Suppressor macrophage treated with lipopolysaccharide for 4 hours (primary cell): Measurements from ENCODE around the gene SFMBT1.

Experiments used
- DNase-seq: peaks from one replicate; pipeline ENCODE4 v3.0.0-alpha.2; 2020

Gene SFMBT1

DNA sequence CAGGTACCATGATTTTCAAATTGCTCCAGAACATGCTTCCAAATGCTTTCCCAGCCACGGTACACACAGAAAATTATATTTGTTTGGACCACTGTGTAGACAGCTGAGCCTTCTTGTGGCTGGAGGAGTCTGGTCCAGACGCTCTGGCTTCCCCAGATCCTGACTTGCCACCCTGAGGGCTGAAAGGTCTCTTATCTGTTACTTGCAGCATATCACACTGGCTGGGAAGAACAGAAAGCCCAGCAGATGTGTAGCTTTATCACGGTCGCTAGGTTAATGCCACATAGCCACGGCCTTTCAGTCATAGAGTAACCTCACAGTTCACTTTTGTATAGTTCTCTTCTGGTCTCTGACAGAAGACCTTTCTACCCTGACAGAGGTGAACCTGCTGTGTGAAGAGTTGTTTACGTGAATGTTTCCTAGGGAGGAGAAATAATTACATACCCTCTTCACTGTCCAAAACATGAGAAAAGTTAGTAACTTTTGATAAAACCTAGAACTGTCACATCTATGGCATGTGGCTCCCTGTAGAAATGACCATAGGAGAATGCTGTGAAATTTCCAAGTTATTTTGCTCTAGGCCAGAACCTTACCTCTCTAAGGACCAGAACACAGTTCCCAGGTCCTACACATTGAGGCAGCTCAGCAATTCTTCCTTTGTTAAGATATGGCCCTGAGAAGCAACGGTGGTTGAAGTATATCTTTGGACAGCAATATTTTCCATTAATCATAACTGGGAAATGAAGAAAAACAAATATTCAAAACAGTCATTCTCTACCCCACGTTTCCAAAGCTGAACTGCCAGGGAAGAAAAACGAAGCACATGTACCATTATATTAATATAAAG lies 132.8 kb downstream of the SFMBT1 start:
- DNase-seq = no peak

DNA sequence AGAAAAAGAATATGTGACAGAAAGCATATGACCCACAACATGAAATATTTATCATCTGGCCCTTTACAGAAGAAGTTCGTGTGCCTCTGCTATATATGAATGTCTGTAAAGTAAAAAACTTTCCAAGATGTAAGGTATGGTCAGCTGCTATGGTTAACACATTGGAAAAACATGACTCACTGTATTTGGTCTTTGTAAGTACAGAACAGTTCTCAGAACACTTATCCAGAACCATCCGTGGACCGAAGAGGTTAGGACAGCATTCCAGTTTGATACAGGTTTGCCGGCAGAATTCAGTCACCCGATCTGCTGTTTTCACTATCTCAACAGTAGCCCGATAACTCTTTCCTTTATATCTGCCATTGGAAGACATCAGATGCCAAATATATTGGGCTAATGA lies 135.1 kb downstream of the SFMBT1 start:
- no peak for DNase-seq

DNA sequence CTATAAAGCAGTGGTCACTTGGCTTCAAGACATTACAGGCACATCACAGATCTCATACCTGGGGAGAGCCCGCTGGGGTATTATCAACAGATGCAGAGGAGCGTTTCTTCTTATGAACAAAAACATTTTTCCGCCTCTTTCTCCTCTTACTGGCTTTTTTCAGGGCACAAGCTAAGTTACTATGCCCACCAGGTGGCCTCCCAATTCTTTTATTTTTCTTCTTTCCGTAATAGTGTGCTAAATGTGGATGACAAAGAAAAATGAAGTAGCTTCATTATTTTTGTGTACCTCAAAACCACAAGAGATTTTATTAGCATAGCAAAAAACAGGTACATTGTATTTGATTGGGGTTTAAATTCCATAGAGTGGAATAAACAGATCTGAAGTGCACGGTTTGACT lies 138.4 kb downstream of the SFMBT1 start:
- DNase-seq = no peak

DNA sequence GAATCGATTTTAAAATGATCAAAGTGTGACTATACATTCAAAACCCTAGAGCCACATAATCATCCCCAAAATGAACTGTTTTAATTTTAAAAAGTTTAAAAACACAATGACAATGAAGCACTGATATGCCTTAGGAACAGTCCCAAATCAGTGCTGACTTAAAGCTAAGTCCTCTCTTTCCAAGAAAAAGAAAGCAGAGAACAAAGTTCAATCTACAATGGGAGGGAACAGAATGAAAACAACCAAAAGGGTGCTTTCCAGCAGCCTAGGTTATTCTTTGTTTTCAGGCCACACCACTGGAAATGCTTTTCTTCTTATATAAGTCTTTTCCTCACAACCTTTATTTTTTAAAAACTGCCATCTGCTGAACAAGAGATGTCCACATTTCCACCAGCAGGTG lies 141.3 kb downstream of the SFMBT1 start:
- no peak for DNase-seq

DNA sequence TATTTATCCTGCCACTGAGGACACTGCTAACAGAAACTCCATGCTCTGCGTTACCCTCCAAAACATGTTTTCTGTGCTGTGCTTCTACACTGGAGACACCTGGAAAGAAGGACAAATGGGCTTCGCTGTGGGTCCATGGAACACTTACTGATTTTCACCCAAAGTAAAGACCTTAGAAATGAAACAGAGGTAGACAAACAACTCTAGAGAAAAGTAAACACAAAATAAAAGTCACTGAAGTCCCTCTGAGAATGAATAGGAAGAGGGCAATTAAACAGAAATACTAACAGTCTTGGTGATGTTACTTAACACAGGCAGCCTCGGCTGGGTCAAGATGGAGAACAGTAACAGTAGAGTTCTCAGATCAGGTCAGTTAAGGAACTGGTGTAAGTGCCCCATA lies 141.9 kb downstream of the SFMBT1 start:
- no peak for DNase-seq

DNA sequence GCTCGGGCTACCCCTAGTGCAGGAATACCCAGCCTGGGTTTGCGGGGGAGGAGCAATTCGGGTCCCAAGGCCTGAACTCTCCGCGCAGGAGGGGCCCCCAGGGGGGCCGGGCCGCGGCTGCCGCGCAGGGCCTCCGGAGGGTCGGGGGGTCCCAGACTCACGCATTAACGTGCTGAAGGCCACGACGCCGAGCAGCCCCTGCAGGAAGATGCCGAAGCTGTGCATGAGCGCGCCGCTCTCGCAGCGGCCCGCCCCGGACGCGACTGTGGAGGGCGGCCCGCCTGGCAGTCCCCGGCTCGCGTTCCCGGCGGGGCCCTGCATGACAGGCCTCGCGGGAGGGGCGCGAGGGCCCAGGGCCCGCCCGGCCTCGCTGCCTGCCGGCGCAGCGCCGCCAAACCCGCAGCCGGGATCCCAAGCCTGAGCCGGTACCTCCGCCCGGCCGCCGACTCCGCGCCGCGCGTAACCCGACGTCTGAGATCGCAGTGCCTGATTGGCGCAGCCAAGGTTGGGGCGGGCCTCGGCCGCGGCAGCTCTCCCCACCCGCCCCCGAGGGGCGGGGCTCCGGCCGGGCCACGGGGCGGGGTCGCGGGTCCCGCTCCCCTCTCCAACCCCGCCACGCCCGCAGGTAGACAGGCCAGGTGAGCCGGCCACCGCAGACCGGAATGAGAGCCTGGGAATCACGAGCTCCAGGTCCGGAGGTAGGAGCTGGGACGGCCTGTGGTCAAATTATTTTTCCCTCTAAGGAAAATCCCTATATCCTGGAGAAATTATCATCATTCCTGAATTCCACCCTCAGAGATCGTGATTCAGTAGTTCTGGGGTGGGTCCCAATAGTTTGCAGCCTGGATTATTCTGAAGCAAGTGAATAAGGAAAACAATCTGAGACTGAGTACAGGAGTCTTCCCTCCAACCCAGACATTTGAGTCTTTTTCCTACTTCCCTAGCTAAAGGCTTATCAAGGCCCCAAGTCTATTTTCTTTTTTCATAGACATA lies 148.4 kb downstream of the SFMBT1 start, which contains the start of gene STIMATE:
Gene STIMATE (minus strand): TSS at position 419 of the 993 bp plus-strand sequence. CDS start 98 bp downstream, at position 321.
- peak; percentile 90 for DNase-seq

DNA sequence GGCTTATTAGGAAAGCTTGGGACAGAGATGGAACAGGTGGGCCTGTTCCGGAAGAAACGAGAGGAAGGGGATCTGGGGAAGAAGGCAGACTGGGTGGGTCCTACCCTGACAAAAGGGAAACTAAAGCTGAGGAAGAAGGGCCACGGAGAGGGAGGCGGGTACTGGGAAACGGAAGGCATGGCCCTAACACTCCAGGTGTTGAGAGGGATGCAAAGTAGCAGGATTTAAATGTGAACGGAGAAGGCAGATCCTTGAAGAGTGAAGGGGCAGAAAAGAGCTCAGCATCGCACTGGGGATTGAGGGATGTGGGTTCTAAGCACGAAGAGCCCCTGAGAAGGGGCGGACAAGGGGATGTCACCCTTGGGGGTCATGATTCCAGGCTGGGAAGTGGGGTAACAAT lies 149.3 kb downstream of the SFMBT1 start:
- peak; percentile 43 for DNase-seq

DNA sequence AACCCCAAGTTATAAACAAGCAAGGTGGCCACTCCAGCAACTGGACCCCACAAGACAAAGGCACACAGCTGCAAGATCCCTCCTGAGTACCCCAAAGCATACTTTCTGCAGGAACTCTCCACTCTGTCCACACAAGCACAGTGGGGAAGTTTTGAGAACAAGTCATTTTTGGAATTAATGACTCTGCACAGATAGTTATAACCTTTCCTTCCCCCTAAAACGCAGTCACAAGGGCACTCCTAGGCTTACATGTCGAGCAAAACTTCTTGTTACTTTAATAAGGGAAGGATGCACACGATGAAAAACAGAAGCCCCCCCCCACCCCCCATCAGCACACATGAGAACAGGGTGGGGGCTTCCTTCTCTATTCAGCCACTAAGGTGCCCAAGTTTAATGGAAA lies 149.7 kb downstream of the SFMBT1 start:
- no peak for DNase-seq

DNA sequence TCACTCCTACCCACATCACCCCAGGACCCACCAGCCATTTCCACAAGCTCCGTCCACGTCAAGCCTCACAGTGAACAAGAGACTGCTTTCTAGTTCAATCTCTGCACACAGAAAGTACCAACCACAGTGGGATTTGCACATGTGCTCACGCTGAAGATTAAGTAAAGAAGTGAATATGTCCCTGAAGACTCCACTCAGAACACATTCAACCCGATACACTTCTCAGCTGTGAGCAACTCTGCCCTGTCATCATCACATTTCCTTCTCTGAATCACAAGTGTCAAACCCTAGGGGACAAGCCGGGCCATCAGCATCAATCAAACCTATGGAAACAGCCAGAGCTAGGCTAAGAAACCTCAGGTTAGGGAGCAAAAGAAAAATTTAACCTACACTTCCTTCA lies 150.5 kb downstream of the SFMBT1 start:
- peak; percentile 57 for DNase-seq

DNA sequence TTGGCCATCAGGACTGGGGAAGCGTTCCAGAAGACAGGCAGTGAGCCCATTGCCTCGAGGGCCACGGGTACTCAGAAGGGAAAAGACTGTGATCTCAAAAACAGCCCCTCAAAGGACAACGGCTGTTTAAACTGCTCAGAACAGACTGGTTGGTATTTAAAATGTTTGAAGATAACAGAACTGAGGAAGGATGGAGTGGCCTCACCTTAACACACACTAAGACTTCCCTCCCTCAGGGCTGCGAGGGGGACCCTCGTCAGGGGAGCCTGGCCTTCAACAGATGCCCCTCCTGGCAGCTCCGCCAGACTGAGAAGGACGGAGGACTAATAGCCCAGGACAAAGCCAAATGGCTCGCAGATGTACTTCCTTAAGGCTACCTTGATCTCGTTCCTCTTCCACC lies 151.1 kb downstream of the SFMBT1 start:
- no peak for DNase-seq

DNA sequence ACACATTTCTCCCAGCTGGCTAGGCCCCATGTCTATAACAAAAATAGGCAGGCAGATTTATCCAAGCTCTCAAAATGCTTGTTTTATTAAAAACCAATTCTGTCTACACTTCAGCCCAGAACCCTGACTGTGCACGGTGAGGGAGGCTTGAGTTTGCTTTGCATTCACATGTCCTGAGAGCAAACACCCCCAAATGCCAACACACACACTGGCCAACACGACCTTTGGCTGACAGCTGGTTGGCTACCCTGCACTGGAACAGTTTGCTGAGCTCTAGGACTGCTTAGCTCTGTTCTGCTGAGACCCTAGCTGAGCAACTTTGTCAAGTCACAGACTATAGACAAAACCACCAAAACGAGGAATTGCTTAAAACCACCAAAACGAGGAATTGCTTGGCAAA lies 152.2 kb downstream of the SFMBT1 start:
- DNase-seq = no peak

DNA sequence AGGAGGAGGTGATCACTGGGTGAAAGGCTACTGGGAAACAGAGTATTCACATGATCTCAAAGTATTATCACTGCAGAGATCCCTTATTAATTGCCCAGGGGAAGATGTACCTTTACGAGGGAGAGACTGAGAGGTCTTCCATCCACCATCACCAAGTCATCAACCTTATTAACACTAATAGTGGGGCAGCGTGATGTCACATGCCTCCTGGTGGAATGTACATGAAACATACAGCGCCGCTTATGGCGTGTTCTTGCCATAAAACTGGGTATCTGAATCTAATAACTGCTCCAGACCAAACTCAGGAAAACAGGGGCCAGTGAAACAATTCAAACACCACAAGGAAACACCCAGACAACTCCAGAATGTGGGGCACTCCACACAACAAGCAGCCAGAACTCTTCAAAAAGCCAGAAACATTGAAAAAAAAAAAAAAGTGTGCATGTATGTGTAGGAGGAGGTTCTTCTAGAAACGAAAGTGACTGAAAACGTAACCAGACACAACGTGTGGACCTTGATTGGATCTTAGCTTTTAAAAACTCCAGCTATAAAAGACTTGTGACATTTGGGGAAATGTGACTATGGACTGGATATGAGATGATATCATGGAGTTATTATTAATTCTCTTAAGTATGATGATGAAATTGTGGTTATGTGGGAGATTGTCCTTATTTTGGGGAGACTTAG lies 153.1 kb downstream of the SFMBT1 start:
- DNase-seq = peak; percentile 93

DNA sequence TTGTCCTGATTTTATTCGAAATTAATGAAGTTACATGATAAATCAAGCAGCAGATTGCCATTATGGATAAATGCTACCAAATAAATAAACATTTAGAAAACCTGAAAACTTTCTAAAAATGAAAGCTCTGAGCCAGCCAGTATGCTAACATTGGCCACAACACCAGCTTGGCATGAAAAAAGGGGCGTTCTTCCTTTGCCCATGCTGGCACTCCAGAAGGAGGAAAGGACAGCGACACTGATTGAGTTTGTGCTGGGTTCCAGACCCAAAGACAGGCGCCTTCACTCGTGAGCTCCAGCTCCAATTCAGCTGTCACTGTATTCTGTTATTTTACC lies 153.6 kb downstream of the SFMBT1 start:
- no peak for DNase-seq

DNA sequence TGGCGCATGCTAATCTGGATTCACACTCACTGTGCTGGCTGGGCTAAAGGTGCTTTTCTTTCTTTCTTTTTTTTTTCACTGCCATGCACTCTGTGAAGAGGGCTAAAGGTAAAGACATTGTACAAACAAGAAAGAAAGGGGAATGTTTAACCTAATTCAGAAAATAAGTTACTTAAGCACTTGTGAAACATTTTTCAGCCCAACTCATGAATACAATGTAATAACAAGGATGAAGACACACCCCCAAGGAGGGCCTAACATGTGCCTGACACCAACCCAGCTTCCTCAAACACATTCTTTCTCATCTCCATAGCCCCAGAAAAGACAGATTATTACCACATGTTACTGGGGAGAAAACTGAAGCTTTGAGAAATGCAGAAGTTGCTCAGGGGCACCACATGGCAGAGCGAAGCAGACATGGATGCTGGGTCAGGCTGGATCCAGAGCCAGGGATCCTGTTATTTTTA lies 154.2 kb downstream of the SFMBT1 start:
- peak; percentile 94 for DNase-seq

DNA sequence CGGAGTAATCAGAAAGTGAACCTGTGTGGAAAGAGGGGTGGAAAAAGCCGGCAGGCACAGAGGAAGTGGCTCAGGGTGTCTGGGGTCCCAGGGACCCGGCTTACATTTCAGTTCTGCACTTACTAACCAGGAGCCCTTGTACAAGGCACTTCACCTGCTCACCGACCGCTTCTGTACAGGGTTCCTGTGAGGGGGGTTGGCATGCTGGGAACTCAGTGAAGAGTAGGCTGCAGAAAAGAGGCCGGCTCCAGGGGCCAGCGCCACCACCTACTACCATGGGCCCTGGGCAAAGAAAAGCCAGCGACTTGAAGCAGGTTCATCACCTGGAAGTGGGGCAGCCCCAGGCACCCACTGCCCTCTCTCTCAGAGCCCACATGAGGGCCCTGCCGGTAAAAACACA lies 154.7 kb downstream of the SFMBT1 start:
- DNase-seq = no peak

DNA sequence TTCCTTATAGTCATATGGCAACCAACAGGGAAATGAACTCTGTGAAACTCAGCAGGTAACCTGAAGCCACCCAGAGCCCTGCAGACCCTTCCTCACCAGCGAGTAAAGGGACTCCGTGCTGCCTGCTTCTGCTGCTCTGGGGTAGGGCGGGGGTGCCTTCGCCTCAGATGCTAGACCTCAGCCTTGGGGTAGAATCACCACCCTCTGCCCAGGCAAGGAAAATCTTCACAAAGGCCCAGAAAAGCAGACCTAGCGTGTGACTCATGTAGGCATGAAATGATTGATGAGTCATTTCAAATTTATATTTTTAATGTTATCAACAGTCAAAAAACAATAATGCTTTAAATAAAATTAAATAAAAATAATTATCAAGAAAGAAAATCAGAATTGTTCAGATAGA lies 155.1 kb downstream of the SFMBT1 start:
- DNase-seq = peak; percentile 35

DNA sequence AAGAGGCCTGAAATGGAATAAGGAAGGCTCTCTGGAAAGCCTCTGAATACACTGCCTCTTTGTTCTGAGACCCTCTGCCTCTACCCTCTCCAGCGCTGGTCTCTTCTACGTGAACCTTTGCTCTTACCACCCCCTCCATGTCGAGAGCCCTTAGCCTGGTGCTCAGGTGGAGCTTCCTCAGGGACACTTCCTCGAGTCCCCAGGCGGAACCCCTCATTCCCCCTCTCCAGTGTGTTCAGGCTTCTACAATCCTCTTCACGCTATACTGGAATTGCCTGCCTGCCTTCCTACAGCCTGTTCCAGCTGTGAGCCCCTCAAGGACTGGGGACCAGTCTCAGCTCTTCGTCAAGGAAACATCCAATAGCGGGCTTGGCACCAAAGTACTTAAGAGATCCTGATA lies 156.0 kb downstream of the SFMBT1 start:
- DNase-seq = no peak

DNA sequence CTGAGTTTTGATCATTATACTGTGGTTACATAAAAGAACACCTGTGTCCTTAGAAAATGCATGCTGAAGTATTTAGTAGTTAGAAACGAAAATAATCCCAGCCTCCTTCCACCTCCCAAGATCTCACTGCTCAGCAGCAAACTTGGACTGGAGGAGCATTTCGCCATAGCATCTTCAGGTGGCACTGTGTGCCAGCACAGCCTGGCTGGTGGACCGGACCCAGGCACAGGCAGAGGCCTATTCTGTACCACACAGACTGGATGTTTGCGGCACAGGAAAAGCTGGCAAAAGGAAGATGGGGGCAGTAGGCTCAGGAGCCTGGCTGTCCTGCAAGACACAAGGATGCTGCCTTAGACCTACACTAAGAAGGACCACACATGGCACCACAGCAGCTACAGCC lies 158.7 kb downstream of the SFMBT1 start:
- DNase-seq = no peak

DNA sequence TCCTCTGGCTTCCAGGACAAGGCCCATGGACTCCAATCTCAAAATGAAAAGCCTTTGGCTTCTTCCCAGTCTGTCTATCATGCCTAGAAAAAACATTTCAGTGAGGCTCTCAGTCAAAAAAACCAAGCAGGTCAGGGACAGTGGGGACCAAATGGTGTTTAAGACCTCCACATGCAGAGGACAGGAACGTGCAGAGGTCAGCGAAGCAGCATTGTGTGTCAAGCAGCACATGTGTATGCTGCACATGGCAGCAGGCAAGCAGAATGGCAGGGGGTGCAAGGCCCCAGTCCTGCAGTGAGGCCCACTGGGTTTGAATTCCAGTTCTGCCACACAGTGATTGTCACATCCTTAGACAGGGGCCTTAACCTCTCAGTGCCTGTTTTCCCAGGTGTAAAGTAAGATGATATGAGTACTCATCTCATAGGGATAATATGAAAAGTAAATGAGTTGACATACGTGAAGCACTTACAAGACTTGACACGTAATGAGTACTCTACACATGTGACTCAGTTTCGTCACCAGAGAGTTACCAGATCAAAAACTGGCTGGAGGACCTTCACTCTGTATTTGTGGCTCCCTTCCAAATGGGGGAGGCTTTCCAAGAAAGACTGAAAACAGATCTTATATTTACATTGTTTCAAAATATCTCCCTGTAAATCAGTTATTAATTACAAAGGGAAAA lies 159.7 kb downstream of the SFMBT1 start:
- no peak for DNase-seq

DNA sequence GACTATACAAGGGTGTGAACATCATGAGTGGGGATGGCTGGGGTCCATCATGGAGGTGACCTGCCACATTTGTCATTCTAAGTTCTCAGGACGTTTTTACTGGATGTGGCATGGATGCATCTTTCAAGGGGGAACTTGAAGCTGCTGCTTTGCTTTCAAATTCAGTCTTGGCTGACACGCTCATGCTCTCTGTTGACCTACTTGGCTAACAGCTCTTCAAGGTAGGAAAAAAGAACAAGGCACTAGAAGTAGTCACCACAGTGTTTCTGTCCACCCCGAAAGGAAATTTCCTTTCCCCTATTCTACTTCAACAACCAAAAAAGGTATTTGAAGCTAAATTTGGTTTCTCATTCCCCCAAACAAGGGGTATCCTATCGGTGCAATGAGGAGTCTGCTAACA lies 163.5 kb downstream of the SFMBT1 start:
- no peak for DNase-seq

DNA sequence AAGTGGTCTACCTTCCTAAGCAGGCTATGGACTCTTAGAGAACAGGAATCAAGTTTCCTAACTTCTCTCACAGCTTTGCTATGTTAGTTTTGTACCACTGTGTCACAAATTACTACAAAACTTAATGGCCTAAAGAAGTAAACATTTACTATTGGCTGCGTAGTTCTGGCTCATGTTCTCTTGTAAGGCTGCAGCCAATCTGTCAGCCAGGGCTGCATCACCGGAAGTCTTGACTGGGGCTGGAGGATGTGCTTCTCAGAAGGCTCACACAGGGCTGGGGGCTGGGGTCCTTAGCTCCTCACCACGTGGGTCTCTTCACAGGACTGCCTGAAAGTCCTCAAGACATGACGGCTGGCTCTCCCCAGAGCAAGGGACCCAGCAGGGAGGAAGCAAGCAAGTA lies 164.0 kb downstream of the SFMBT1 start:
- no peak for DNase-seq

DNA sequence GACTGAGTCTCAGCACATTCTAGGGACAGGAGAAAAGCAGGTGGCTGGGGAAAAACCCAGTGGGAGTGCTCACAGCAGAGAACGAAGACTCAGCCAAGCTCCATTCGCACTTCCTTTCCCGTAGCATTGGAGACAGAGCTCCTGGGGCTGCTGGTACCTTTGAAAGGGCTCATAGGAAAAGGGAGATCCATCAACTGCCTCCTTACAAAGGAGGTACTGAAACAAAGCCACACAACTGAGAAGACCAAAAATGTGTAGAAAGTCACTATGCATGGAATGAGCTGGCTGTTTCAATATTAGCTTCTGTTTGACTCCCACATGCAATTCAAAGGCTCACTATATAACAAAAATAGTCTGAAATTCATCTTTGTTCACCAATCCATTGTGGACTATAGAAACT lies 165.4 kb downstream of the SFMBT1 start:
- no peak for DNase-seq

DNA sequence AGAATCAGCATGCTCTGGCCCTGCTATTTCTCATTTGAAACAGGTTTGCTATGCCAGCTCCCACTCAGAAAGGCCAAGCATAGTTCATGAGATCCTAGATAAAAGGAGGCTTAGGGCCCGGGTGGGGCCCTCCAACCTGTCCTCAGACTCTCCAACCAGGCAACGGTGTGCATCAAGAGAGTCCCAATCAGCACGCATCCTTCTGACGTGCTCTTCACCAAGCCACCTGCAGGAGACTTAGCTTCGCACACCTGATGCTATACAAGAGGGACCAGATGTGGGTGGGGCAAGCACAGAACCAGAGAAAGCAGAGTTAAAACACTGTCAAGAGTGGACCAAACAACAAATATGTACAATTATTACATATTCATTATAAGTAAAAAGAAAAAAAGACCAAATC lies 165.8 kb downstream of the SFMBT1 start:
- no peak for DNase-seq
